ENCODE data around the gene FRS3.

DNA sequence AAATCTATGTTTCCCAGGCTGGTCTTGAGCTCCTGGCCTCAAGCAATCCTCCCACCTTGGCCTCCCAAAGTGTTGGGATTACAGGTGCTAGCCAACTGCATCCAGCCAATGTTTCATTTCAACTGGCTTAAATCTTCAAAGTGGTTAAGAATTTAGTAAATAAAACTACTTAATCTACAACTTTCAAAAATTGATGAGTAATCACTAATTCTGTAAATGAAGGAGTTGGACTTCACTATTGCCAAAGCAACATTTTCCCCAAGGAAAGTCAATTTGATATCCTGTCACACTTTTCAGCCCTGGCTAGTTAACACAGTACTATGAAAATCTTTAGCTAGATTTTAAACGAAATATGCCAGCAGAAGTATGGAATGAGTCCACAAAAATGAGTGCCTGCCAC lies 11.6 kb upstream of the FRS3 start:
- no peak for TF ChIP-seq GATA2 (IDR thresholded peaks at IDR 0.05; ENCODE audit: low read depth, low read length)
- TF ChIP-seq GATA3 (IDR thresholded peaks at IDR 0.05; ENCODE audit: low read depth, low read length): no peak
